ENCODE results near the gene TAF1D. TPM values are rescaled to one million over a fixed set of nuclear protein-coding genes. Genes with fewer than 3 reads are reported as not detected.
"Not testable (repeated sequence)": the region's sequence is repeated elsewhere in the genome, so short reads cannot be mapped to it uniquely, and the experiment has no call there.

The TAF1D gene
- total RNA-seq, 1 experiment from 2014 or later: 158 TPM

- Histone ChIP-seq H3F3A (ENCODE audit: insufficient read depth, low read depth) (no peaks in the 10 kb centered on the region), H3K4me3 (peak overlapping the region; percentile 91), H3K9me2 (ENCODE audit: insufficient read depth) (no peaks in the 10 kb centered on the region), H3K9me3 (ENCODE audit: insufficient read depth, low read depth) (no peaks in the 10 kb centered on the region), H3K36me3 (ENCODE audit: low read depth) (peaks cover 17% of the 10 kb centered on the region), H3K27me3 (ENCODE audit: insufficient read depth, low read depth) (no peaks in the 10 kb centered on the region), H3K27ac (no peak overlapping the region), H4K20me1 (ENCODE audit: insufficient read depth) (peaks cover 36% of the 10 kb centered on the region), H3K79me2 (ENCODE audit: low read depth) (peaks cover 48% of the 10 kb centered on the region), H3K4me2 (peak overlapping the region; percentile 88), H3K4me1 (replicated peaks; ENCODE audit: insufficient read depth) (peaks cover 30% of the 10 kb centered on the region), H2AFZ (peak overlapping the region; percentile 89)
- TF ChIP-seq, protein P1, sequence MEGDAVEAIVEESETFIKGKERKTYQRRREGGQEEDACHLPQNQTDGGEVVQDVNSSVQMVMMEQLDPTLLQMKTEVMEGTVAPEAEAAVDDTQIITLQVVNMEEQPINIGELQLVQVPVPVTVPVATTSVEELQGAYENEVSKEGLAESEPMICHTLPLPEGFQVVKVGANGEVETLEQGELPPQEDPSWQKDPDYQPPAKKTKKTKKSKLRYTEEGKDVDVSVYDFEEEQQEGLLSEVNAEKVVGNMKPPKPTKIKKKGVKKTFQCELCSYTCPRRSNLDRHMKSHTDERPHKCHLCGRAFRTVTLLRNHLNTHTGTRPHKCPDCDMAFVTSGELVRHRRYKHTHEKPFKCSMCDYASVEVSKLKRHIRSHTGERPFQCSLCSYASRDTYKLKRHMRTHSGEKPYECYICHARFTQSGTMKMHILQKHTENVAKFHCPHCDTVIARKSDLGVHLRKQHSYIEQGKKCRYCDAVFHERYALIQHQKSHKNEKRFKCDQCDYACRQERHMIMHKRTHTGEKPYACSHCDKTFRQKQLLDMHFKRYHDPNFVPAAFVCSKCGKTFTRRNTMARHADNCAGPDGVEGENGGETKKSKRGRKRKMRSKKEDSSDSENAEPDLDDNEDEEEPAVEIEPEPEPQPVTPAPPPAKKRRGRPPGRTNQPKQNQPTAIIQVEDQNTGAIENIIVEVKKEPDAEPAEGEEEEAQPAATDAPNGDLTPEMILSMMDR (conservative IDR thresholded peaks at IDR 0.05): no peak
- no peak for TF ChIP-seq EZH2 (IDR thresholded peaks at IDR 0.05; ENCODE audit: low read depth)
- intact Hi-C loops (cut with micrococcal nuclease; ENCODE audit: unreplicated experiment): no loop called here
- DNase-seq: no peak
- no TSS peak for BruUV-seq (replicated peaks)
- ChIA-PET POLR2A (ENCODE audit: unreplicated experiment) (no interaction called here), CTCF (interaction anchor here (1.3 kb wide), 1 partner anchor 42 kb away, joined by 9 read pairs; the partner anchor contains the start of genes C11orf54 and TAF1D)
Observed at GRCh38 chr11:93783362-93783761, 42.1 kb upstream of the TAF1D start.

DNA sequence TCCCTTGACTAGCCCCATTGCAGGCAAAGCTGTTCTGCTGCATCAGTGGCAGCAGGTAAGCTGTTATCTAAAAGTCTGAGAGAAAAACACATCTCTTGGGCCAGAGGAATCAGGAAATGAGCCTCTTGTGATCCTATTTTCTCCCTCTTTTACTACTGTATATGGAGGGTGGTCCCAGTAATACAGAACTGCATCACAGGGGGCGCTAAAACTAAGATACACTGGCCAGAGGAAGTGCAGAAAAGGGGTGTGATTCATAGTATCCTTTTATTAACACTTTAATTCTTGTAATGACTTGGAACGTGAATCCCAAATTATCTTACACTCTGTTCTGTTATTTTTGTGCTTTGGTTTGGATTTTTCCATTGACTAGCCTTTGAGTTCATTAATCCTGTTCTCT is 34.0 kb upstream of the TAF1D start:
- H3K4me3 ChIP-seq: no peak overlapping the region
- ChIA-PET CTCF (no interaction called here), POLR2A (ENCODE audit: unreplicated experiment) (no interaction called here)
- TF ChIP-seq EZH2 (IDR thresholded peaks at IDR 0.05; ENCODE audit: low read depth): no peak
- TF ChIP-seq, protein P1 (conservative IDR thresholded peaks at IDR 0.05): peak; percentile 59
- no peak overlapping the region for H3K27ac ChIP-seq
- H3K9me2 ChIP-seq (ENCODE audit: insufficient read depth): no peaks in the 10 kb centered on the region
- no peak overlapping the region for H3K4me2 ChIP-seq
- BruUV-seq (replicated peaks): no TSS peak
- no peaks in the 10 kb centered on the region for H4K20me1 ChIP-seq (ENCODE audit: insufficient read depth)
- intact Hi-C loops (cut with micrococcal nuclease; ENCODE audit: unreplicated experiment): no loop called here
- DNase-seq: no peak
- H3K27me3 ChIP-seq (ENCODE audit: insufficient read depth, low read depth): no peaks in the 10 kb centered on the region
- H3K9me3 ChIP-seq (ENCODE audit: insufficient read depth, low read depth): no peaks in the 10 kb centered on the region
- no peak overlapping the region for H2AFZ ChIP-seq
- no peaks in the 10 kb centered on the region for H3K79me2 ChIP-seq (ENCODE audit: low read depth)
- H3F3A ChIP-seq (ENCODE audit: insufficient read depth, low read depth): no peaks in the 10 kb centered on the region
- no peaks in the 10 kb centered on the region for H3K4me1 ChIP-seq (replicated peaks; ENCODE audit: insufficient read depth)
- no peaks in the 10 kb centered on the region for H3K36me3 ChIP-seq (ENCODE audit: low read depth)

GRCh38 chr11:93774560-93774959 is 33.3 kb upstream of the TAF1D start:
- CTCF ChIA-PET; BruUV-seq (replicated peaks): not testable (repeated sequence)

GRCh38 chr11:93773601-93774200 is 32.4 kb upstream of the TAF1D start:
- Histone ChIP-seq H3K36me3 (ENCODE audit: low read depth) (no peaks in the 10 kb centered on the region), H3K9me3 (ENCODE audit: insufficient read depth, low read depth) (no peaks in the 10 kb centered on the region), H3F3A (ENCODE audit: insufficient read depth, low read depth) (no peaks in the 10 kb centered on the region), H3K4me2 (no peak overlapping the region), H3K4me1 (replicated peaks; ENCODE audit: insufficient read depth) (no peaks in the 10 kb centered on the region), H3K27me3 (ENCODE audit: insufficient read depth, low read depth) (no peaks in the 10 kb centered on the region), H4K20me1 (ENCODE audit: insufficient read depth) (no peaks in the 10 kb centered on the region), H3K27ac (no peak overlapping the region), H3K9me2 (ENCODE audit: insufficient read depth) (no peaks in the 10 kb centered on the region), H3K79me2 (ENCODE audit: low read depth) (no peaks in the 10 kb centered on the region), H2AFZ (no peak overlapping the region), H3K4me3 (no peak overlapping the region)
- ChIA-PET POLR2A (ENCODE audit: unreplicated experiment) (no interaction called here), CTCF (no interaction called here)
- intact Hi-C loops (cut with micrococcal nuclease; ENCODE audit: unreplicated experiment): no loop called here
- no TSS peak for BruUV-seq (replicated peaks)
- no peak for DNase-seq
- TF ChIP-seq, protein P1 (conservative IDR thresholded peaks at IDR 0.05): no peak
- TF ChIP-seq EZH2 (IDR thresholded peaks at IDR 0.05; ENCODE audit: low read depth): no peak

More at GRCh38 chr11:93774560-93774959, 33.3 kb upstream of the TAF1D start:
- H3K27ac ChIP-seq; intact Hi-C loops (cut with micrococcal nuclease; ENCODE audit: unreplicated experiment); H3K9me3 ChIP-seq (ENCODE audit: insufficient read depth, low read depth); H3K4me3 ChIP-seq; H3K4me1 ChIP-seq (replicated peaks; ENCODE audit: insufficient read depth); H3K4me2 ChIP-seq; H3K36me3 ChIP-seq (ENCODE audit: low read depth); POLR2A ChIA-PET (ENCODE audit: unreplicated experiment); H3K9me2 ChIP-seq (ENCODE audit: insufficient read depth); H3F3A ChIP-seq (ENCODE audit: insufficient read depth, low read depth); H3K79me2 ChIP-seq (ENCODE audit: low read depth); H2AFZ ChIP-seq; H4K20me1 ChIP-seq (ENCODE audit: insufficient read depth); DNase-seq; H3K27me3 ChIP-seq (ENCODE audit: insufficient read depth, low read depth): not testable (repeated sequence)

Data from PC-9 (cell line).